ENCODE results near the gene SPEF1.
"Not testable (repeated sequence)": the region's sequence is repeated elsewhere in the genome, so short reads cannot be mapped to it uniquely, and the experiment has no call there.

The SPEF1 gene

GRCh38 chr20:3808544-3808943 lies 27.3 kb upstream of the SPEF1 start:
- DNase-seq: no peak

DNA sequence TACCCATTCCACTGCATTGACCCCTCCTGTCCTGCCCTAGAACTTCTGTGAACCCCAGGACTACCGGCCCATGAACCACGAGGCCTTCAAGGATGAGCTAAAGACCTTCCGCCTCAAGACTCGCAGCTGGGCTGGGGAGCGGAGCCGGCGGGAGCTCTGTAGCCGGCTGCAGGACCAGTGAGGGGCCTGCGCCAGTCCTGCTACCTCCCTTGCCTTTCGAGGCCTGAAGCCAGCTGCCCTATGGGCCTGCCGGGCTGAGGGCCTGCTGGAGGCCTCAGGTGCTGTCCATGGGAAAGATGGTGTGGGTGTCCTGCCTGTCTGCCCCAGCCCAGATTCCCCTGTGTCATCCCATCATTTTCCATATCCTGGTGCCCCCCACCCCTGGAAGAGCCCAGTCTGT lies 23.5 kb upstream of the SPEF1 start:
- no peak for DNase-seq

GRCh38 chr20:3804254-3804751 lies 23.1 kb upstream of the SPEF1 start:
- DNase-seq: no peak

GRCh38 chr20:3803854-3804253 lies 22.6 kb upstream of the SPEF1 start:
- DNase-seq: no peak

DNA sequence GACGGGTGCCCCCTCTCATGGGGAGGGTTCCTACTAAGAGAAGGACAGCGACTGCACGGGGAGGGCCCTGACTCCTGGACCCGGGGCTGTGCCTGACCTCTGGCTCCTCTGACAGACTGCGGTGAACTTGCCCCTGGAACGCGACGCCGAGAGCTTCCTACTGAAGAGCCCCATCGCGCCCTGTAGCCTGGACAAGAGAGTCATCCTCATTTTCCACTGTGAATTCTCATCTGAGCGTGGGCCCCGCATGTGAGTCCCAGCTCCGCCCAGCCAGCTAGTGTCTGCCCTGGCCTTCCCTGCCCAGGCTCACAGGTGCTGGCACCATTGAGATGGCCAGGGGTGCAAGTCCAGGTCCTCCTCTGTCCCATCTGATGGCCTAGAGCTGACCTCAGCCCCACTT lies 22.0 kb upstream of the SPEF1 start:
- no peak for DNase-seq

DNA sequence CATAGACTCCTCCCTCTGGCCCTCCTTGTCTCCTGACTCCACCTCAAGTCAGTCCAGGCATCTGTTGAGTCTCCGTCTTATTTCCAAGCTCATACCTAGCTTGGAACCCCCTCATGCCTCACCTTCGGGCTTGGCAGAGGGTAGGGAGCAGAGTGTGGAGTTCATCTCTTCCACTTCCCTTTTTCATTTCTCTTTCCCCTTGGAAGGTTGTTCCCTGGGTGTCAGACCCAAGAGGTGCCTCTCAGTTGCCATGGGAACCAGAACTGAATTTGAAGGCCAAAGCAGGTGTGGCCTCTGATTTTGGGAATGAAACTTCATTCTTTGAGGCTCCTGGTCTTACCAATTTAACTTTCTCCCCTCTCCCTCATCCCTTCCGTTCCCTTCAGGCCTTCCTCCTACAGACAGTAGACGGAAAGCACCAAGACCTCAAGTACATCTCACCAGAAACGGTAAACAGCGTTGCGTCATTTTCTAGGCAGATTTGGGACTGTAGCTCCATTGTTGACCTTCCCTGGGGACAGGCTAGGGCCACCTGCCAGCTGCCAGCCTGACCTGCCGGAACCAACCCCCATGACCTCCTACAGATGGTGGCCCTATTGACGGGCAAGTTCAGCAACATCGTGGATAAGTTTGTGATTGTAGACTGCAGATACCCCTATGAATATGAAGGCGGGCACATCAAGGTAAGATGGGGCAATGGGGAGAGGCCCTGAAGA lies 21.4 kb upstream of the SPEF1 start:
- DNase-seq: no peak

DNA sequence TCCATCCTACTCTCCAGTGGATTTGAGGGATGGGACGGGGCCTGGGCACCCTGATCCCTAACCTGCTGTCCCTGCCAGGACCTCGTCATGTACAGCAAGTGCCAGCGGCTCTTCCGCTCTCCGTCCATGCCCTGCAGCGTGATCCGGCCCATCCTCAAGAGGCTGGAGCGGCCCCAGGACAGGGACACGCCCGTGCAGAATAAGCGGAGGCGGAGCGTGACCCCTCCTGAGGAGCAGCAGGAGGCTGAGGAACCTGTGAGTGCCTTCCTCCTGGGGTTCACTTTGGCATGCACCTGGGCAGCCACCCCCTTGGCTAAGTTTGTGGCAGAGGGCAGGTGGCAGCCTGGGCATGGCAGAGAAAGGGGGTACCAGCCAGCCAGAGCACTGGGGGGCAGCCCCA lies 20.6 kb upstream of the SPEF1 start:
- no peak for DNase-seq

DNA sequence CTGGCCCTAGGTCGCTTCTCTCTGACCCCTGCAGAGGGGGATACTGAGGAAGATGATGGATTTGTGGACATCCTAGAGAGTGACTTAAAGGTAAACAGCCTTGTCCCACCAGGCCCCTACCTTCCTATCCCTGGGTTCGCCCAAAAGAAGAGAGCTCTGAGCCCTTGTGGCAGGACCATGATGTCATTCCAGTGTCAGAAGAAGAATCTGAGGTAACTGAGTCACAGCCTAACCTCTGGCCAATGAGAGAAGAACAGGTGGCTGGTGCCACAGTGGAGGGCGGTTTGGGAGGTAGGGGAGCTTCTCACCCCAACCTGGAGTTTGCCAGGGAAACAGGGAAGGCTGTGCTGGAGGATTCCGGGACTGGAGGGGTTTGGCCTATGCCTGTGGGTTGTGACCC lies 20.1 kb upstream of the SPEF1 start:
- no peak for DNase-seq

- no peak for DNase-seq
Observed at GRCh38 chr20:3800878-3801260, 19.6 kb upstream of the SPEF1 start.

DNA sequence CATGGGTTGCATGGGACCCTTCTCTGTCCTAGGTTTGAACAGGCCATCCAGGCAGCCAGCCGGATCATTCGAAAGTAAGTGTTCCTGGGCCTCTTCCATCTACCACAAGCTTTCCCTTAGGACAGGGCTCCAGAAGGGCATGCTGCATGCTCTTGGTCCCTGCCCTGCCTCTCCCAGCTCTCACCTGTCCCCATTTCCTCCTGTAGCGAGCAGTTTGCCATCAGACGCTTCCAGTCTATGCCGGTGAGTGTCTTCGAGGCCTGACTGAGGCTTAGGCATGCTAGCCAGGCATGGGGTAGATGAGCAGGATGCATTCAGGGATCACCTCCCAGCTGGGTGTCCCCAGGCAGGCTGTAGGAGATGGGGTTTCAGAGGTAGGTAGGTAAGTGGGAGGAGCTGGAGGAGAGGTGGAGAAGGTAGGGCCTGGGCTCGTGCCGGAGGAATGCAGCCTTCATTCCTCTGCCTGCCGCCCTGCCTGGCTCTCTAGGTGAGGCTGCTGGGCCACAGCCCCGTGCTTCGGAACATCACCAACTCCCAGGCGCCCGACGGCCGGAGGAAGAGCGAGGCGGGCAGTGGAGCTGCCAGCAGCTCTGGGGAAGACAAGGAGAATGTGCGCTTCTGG lies 19.1 kb upstream of the SPEF1 start:
- peak; percentile 77 for DNase-seq

DNA sequence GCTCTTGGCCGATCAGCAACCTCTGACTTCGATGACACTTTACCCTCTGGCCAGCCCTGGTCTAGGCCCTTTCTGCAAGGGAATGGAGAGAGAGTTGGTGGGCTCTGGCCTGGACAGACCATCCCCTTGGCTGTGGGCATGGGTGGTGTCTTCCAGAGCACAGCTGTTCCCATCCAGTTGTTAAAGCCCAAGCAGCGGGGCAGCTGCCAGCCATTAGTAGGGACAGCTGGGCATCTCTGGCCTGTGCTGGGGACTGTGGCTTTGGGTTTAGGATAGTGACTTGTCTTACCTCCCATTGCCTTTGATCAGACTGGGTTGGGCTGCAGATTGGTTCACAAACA lies 17.6 kb upstream of the SPEF1 start:
- DNase-seq: no peak

DNA sequence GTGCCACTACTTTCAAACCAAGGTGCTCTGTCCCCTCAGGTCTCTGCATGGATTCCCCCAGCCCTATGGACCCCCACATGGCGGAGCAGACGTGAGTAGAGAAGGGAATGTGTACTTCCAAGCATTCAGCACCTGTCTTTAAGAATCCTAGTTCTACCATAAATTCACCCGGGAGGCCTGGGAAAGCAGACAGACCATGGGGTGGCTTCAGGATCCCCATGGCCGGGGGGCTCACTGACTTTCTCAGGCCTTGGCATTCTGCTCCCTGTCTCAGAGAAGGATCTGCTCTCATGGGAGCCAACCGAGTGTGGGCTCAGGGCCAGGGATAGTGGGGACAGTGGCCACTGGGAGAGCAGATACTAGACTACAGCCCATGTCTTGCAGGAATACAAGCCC lies 17.1 kb upstream of the SPEF1 start:
- no peak for DNase-seq

DNA sequence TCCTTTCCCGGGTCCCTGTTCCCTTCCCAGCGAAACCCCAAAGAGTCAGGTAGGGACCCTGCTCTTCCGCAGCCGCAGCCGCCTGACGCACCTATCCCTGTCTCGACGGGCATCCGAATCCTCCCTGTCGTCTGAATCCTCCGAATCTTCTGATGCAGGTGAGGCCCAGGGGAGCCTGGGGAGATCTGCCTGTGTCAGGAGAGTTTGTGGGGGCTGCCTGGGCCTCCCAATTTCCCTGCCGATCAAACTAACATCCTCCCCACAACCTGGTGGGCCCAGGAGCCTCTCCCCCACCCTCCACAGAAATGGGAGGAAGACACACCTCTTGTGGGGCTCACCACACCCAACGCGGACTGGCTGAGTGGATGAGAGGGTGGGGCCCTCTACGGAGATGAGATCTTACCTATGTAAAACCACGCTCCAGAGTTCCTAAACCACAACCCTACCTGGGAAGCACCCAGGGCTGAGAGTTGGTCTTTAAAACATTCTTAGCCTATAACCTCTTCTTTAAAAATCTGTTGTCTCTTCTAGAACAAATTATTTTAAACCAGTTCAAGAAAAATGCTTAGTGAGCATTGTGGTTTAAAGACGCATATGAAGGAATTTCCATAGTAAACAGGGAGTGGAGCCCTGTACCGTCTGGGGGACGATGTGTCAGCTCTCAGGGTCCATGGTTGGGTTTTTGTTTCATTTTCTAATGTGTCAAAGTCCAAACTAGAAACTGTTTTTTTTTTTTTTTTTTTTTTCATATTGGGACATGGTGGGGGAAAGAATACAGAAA lies 16.5 kb upstream of the SPEF1 start:
- peak; percentile 74 for DNase-seq

GRCh38 chr20:3797226-3797545 lies 15.9 kb upstream of the SPEF1 start:
- no peak for DNase-seq

GRCh38 chr20:3796477-3797225 lies 15.4 kb upstream of the SPEF1 start:
- no peak for DNase-seq

- peak; percentile 95 for DNase-seq
Observed at GRCh38 chr20:3795511-3796468, 14.5 kb upstream of the SPEF1 start, which contains the start of gene CDC25B. Gene CDC25B (plus strand): TSS chr20:3796310. CDS start chr20:3796532, 222 bp downstream.

- no peak for DNase-seq
Observed at GRCh38 chr20:3794701-3795420, 13.6 kb upstream of the SPEF1 start.

DNA sequence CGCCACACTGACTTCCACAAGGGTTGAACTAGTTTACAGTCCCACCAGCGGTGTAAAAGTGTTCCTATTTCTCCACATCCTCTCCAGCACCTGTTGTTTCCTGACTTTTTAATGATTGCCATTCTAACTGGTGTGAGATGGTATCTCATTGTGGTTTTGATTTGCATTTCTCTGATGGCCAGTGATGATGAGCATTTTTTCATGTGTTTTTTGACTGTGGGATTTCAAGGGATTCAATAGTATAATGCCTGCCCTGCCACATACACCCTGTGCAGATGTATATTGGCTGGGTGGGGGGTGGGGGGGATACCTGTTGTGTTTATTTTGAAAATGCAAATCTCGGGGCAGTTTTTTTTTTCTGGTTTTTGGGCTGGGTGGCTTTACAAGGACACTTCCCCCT lies 12.9 kb upstream of the SPEF1 start:
- DNase-seq: peak; percentile 28

DNA sequence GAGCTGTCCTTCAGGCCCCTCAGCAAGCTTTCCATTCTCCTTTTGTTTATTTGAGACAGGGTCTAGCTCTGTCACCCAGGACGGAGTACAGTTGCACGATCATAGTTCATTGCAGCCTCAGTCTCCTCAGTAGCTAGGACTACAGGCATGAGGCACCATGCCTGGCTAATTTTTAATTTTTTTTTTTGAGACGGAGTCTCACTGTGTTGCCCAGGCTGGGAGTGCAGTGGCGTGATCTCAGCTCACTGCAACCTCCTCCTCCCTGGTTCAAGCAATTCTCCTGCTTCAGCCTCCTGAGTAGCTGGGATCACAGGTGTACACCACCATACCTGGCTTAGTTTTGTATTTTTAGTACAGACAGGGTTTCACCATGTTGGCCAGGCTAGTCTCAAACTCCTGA lies 8.0 kb upstream of the SPEF1 start:
- DNase-seq: not testable (repeated sequence)

DNA sequence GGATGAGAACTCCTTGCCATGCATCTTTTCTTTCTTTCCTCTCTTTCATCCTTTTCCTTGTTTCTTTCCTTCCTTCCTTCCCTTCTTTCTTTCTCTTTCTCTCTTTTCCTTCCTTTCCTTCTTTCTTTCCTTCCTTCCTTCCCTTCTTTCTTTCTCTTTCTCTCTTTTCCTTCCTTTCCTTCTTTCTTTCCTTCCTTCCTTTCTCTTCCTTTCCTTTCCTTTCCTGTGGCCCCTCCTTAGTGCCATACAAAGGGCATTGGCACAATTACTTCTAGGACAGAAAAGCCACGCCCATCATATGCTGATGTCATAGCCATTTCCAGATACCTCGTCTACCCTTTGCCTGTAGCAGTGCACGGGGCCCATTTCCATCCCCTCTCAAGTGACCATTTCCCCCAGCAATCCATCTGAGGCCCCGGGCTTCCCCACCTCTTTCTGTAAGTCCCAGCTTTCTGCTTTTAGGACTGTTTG lies 7.5 kb upstream of the SPEF1 start:
- no peak for DNase-seq

- no peak for DNase-seq
Observed at GRCh38 chr20:3787324-3788014, 6.2 kb upstream of the SPEF1 start.

All from NCI-H526 treated with DMSO at 0.1 percent for 48 hours (cell line).